Astrocyte (in vitro differentiated cells and primary cell): ENCODE data around the gene EFNA5.

Experiments
- EZH2 ChIP-seq: IDR thresholded peaks from 2 replicates; pipeline ENCODE4 v1.6.1; 2012; ENCODE audit warnings: mild to moderate bottlenecking, low read length, inconsistent platforms; ENCODE audit not compliant: insufficient read depth
- TF ChIP-seq, protein P1 (sequence below): IDR thresholded peaks from 2 replicates; pipeline ENCODE4 v1.5.1; 2011; ENCODE audit warnings: low read depth, mild to moderate bottlenecking, inconsistent platforms, low read length, moderate library complexity; ENCODE audit not compliant: insufficient read depth

DNA sequence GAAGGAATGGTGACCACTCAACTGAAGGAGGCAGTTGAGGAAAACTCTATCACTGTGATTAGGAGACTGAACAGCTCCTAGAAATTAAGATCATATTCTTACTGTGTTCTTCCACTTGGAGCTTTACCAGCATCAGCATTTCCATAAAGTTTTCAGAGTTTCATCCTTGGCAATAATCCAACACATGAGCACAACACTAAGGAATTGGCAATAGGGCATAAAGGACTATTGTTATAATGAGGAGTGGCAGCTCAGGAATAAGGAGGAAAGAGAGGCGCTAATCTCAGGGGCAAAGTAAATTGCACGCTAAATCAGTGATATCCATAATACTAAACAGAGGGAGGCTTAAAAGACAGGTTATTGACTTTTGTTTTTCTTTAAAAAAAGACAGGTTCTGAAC, 338.9 kb downstream of the EFNA5 start:
- TF ChIP-seq, protein P1, sequence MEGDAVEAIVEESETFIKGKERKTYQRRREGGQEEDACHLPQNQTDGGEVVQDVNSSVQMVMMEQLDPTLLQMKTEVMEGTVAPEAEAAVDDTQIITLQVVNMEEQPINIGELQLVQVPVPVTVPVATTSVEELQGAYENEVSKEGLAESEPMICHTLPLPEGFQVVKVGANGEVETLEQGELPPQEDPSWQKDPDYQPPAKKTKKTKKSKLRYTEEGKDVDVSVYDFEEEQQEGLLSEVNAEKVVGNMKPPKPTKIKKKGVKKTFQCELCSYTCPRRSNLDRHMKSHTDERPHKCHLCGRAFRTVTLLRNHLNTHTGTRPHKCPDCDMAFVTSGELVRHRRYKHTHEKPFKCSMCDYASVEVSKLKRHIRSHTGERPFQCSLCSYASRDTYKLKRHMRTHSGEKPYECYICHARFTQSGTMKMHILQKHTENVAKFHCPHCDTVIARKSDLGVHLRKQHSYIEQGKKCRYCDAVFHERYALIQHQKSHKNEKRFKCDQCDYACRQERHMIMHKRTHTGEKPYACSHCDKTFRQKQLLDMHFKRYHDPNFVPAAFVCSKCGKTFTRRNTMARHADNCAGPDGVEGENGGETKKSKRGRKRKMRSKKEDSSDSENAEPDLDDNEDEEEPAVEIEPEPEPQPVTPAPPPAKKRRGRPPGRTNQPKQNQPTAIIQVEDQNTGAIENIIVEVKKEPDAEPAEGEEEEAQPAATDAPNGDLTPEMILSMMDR: no peak
- no peak for TF ChIP-seq EZH2
